ENCODE measurements around the gene NGB.

DNA sequence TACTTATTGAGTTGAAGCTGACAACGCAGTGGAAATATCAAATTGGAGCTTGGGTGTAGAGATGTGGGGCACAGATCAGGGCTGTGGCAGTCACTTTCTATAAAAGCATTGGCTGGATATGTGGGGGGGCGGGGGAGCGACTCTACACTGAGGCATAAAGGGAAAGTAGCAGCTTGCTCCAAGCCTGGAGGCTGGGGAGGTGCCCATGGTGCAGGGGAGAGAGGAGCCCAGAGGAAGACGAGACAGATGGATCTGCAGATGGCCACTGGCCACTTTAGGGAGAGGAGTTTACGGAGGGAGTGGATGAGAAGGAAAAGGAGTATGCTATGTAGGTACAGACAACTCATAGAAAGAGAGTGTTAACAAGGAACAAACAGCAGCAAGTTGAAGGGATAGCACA, 13.5 kb upstream of the NGB start:
- TF ChIP-seq, protein P1, sequence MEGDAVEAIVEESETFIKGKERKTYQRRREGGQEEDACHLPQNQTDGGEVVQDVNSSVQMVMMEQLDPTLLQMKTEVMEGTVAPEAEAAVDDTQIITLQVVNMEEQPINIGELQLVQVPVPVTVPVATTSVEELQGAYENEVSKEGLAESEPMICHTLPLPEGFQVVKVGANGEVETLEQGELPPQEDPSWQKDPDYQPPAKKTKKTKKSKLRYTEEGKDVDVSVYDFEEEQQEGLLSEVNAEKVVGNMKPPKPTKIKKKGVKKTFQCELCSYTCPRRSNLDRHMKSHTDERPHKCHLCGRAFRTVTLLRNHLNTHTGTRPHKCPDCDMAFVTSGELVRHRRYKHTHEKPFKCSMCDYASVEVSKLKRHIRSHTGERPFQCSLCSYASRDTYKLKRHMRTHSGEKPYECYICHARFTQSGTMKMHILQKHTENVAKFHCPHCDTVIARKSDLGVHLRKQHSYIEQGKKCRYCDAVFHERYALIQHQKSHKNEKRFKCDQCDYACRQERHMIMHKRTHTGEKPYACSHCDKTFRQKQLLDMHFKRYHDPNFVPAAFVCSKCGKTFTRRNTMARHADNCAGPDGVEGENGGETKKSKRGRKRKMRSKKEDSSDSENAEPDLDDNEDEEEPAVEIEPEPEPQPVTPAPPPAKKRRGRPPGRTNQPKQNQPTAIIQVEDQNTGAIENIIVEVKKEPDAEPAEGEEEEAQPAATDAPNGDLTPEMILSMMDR (conservative IDR thresholded peaks at IDR 0.05 in 1 of 2, IDR thresholded peaks at IDR 0.05 in 1 of 2; ENCODE audit: low read depth in 1 of 2, low read length in 2 of 2), result no peak
- no peak for TF ChIP-seq EZH2 (IDR thresholded peaks at IDR 0.05; ENCODE audit: low read length, missing control alignments)

All from fibroblast of lung (primary cell).